Upper lobe of left lung (tissue), 6 donors: Measurements from ENCODE around the gene DENND2D. TPM values are rescaled to one million over a fixed set of nuclear protein-coding genes. Genes with fewer than 3 reads are reported as not detected.

Experiments
- ATAC-seq, 2 donors: fragments of 200-7000 bp; cut with Tn5 transposase; one replicate each; pipeline ENCODE4 v1.9.1; 2022; ENCODE audit warnings: mild to moderate bottlenecking in 2 of 2, moderate library complexity in 2 of 2; ENCODE audit not compliant: low FRiP score in 2 of 2
- DNase-seq, 2 donors: peaks; one replicate each; pipeline ENCODE4 v3.0.0-alpha.2; 2019 to 2020
- H3K27ac ChIP-seq, 4 donors: fragments of 200-600 bp; sonication (generic); one replicate each; pipeline ENCODE4 v1.5.1; 2016 to 2019
- H3K27me3 ChIP-seq, 4 donors: fragments of 200-600 bp; sonication (generic); one replicate each; pipeline ENCODE4 v1.5.1; 2017 to 2019
- H3K36me3 ChIP-seq, 4 donors: fragments of 200-600 bp; sonication (generic); one replicate each; pipeline ENCODE4 v1.5.1; 2016 to 2019
- H3K4me1 ChIP-seq, 4 donors: fragments of 200-600 bp; sonication (generic); one replicate each; pipeline ENCODE4 v1.5.1; 2018 to 2019
- H3K4me3 ChIP-seq, 4 donors: fragments of 200-600 bp; sonication (generic); one replicate each; pipeline ENCODE4 v1.5.1; 2017 to 2019; ENCODE audit warnings: mild to moderate bottlenecking in 2 of 4, moderate library complexity in 1 of 4
- H3K9me3 ChIP-seq, 4 donors: fragments of 200-600 bp; sonication (generic); one replicate each; pipeline ENCODE4 v1.5.1; 2018 to 2019
- CTCF ChIP-seq, 6 experiments: fragments of 450-650 bp in 4 of 6; fragments of 200-600 bp in 2 of 6; sonication (generic) in 2 of 6; IDR thresholded peaks; one replicate each; pipeline ENCODE4 v1.5.1; 2016 to 2019; ENCODE audit warnings: antibody characterized with exemption in 6 of 6
- EP300 ChIP-seq, 4 donors: sonication (generic); formaldehyde crosslinking; IDR thresholded peaks; one replicate each; pipeline ENCODE4 v1.5.1; 2017; ENCODE audit warnings: antibody characterized with exemption in 4 of 4, control low read depth in 2 of 4
- POLR2A ChIP-seq, 4 donors: fragments of 450-650 bp; IDR thresholded peaks; one replicate each; pipeline ENCODE4 v1.5.1; 2016 to 2017; ENCODE audit warnings: antibody characterized with exemption in 4 of 4, mild to moderate bottlenecking in 2 of 4
- POLR2AphosphoS5 ChIP-seq, 2 donors: sonication (generic); formaldehyde crosslinking; IDR thresholded peaks; one replicate each; pipeline ENCODE4 v1.5.1; 2017; ENCODE audit warnings: antibody characterized with exemption in 2 of 2
- whole genome bisulfite sequencing, 2 donors: methylation state at CpG; one replicate each; pipeline ENCODE4 v1.1.5; 2017 to 2018; 5-methylcytosine and 5-hydroxymethylcytosine counted together
- total RNA-seq, 6 donors: library from RNA; depleted of rRNA in 4 of 6; stranded (reverse); fragments of >200 nt in 4 of 6; gene quantifications; one replicate each; pipeline versions ENCODE4 v1.1.0 to v1.2.1, GENCODE V29; 2016 to 2021
- donor health status: DM: no; HTN: no; CAD: no; lungs with moderate emphysema.
- donor health status: DM: no; HTN: yes; CAD: no; lungs with severe emphysema.

DENND2D gene
- total RNA-seq, 6 donors from 2014 or later: 44.4 to 154 (median 64.8) TPM

DNA sequence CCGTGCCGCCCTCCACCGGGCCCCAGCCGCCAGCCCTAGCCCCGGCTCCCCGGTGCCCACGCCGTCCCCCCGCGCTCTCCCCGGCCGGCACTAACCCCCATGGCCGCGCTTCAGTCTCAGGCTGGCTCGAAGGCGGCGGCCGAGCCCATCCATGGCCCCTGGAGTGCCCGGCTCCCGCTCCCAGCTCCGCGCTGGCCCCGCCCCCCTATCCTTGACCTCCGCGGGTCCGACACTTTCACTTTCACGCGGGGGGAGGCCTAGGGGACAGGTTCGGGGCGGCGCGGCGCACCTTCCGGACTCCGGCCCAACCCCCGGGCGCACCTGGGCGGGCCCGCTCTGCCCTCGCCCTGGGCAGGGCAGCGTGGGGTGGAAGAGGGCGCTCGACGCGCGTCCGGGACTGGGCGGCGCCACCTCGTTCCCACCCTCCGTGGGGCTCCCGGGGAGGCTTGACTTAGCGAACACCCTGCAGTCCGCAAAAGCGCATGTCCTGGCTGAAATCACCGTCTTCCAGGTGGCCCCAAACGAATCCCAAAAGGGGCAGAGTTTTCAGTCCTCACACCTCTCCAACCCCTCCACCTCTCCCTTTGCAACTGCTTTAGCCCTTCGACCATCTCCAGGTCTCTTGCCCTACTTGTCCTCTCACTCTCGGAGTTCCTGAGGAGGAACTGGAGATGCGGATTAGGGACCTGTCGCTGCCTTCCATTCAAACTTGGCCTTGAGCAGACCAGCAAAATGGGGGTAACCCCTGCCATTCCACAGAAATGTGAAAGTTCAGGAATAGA, 3.9 kb upstream of the DENND2D start:
- peak; percentile 82 to 91 for ATAC-seq
- WGBS, 2 donors: 6 to 20% methylated on average over 8 to 48 of the region's 61 CpGs

DNA sequence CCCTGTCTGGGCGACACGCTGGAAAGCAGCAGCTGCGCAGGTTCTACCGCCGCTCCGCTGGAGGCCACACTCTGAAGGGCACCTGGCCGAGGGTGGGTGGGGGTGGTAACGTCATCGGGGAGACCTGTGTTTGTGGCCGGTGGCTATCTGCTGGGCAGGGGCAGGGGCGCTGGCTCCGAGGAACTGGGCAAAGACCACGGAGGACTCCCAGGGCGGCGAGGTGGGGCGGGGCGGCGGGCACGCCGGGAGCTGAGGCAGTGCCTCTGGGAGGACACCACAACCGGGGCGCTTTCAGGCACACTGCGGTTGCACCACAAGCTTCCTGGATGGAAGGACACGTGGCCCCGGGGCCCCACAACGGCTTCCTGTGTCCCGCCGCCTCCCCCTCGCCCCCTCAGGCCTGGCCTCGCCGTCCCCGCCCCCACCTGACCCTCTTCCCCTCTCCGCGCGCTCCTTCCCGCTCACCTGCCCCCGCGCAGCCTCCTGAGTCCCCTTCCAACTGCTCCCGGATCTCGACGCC, 3.3 kb upstream of the DENND2D start:
- TF ChIP-seq CTCF (IDR thresholded peaks at IDR 0.05) (no peak), POLR2A (IDR thresholded peaks at IDR 0.05) (peak in 1 of 4 donors; percentile 24), EP300 (IDR thresholded peaks at IDR 0.05) (no peak), POLR2AphosphoS5 (IDR thresholded peaks at IDR 0.05) (peak; percentile 41 to 54)
- no peaks in the 10 kb centered on the region for H3K9me3 ChIP-seq
- H3K4me3 ChIP-seq: peak overlapping the region; percentile 54 to 79 (median 63)
- ATAC-seq (peak; percentile 80 to 82), DNase-seq (peak; percentile 95 to 96)
- H3K27ac ChIP-seq: peak overlapping the region; percentile 91 to 95 (median 93)
- WGBS, 2 donors: 6 to 38% methylated on average over 3 to 39 of the region's 41 CpGs
- H3K36me3 ChIP-seq: no peaks in the 10 kb centered on the region
- no peaks in the 10 kb centered on the region for H3K27me3 ChIP-seq
- peaks cover 40 to 65% (median 49%) of the 10 kb centered on the region in 4 donors for H3K4me1 ChIP-seq

More for the DNA sequence above, 3.9 kb upstream of the DENND2D start:
- H3K4me3 ChIP-seq: peak overlapping the region; percentile 54 to 79 (median 63)
- no peaks in the 10 kb centered on the region for H3K27me3 ChIP-seq
- TF ChIP-seq CTCF (IDR thresholded peaks at IDR 0.05) (no peak), POLR2A (IDR thresholded peaks at IDR 0.05) (peak in 2 of 4 donors; percentile 62 to 89), EP300 (IDR thresholded peaks at IDR 0.05) (peak in 1 of 4 donors; percentile 18), POLR2AphosphoS5 (IDR thresholded peaks at IDR 0.05) (peak; percentile 48 to 79)
- H3K36me3 ChIP-seq: no peaks in the 10 kb centered on the region
- DNase-seq: peak; percentile 79 to 96
- peak overlapping the region; percentile 91 to 95 (median 93) for H3K27ac ChIP-seq
- H3K9me3 ChIP-seq: no peaks in the 10 kb centered on the region
- H3K4me1 ChIP-seq: peaks cover 40 to 59% (median 49%) of the 10 kb centered on the region in 4 donors

GRCh38 chr1:111202707-111203623, 2.5 kb upstream of the DENND2D start:
- H3K4me3 ChIP-seq: peak overlapping the region in 3 of 4 donors; percentile 54 to 79 (median 57)
- peaks cover 0 to 5% (median under 1%) of the 10 kb centered on the region in 4 donors for H3K36me3 ChIP-seq
- 60 to 65% methylated on average over 4 of the region's 4 CpGs for WGBS, 2 donors
- H3K27me3 ChIP-seq: no peaks in the 10 kb centered on the region
- H3K27ac ChIP-seq: peak overlapping the region; percentile 91 to 95 (median 93)
- no peak for ATAC-seq
- DNase-seq: no peak
- no peaks in the 10 kb centered on the region for H3K9me3 ChIP-seq
- TF ChIP-seq CTCF (IDR thresholded peaks at IDR 0.05) (no peak), POLR2AphosphoS5 (IDR thresholded peaks at IDR 0.05) (no peak), POLR2A (IDR thresholded peaks at IDR 0.05) (no peak), EP300 (IDR thresholded peaks at IDR 0.05) (no peak)
- H3K4me1 ChIP-seq: peaks cover 40 to 72% (median 49%) of the 10 kb centered on the region in 4 donors

DNA sequence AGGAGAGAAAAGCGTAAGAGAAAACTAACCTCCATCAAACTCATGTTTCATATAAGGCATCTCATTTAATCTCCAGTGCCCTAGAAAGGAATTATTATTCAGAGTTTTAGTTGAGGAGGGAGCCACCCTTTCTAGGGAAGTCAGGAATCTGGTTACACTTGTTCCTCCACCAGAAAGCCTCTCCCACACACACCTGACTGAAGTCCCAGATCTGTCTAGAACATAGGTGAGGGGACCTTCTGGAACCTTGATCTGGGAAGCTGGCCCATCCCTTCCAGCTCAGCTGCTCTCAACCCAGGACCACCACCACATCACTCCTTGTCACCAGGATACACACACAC, 1.9 kb upstream of the DENND2D start:
- TF ChIP-seq EP300 (IDR thresholded peaks at IDR 0.05) (no peak), POLR2A (IDR thresholded peaks at IDR 0.05) (no peak), CTCF (IDR thresholded peaks at IDR 0.05) (no peak), POLR2AphosphoS5 (IDR thresholded peaks at IDR 0.05) (no peak)
- Histone ChIP-seq H3K27me3 (no peaks in the 10 kb centered on the region), H3K36me3 (peaks cover 0 to 9% (median 3%) of the 10 kb centered on the region in 4 donors), H3K4me1 (peaks cover 40 to 76% (median 51%) of the 10 kb centered on the region in 4 donors), H3K27ac (peak overlapping the region; percentile 91 to 95 (median 93)), H3K4me3 (no peak overlapping the region), H3K9me3 (no peaks in the 10 kb centered on the region)
- DNase-seq: no peak
- no peak for ATAC-seq
- WGBS, 2 donors: 94 to 97% methylated on average over 1 of the region's 1 CpG
